Nephron progenitor cell (in vitro differentiated cells): Measurements from ENCODE around the gene PLCH2.

ENCODE experiments used
- DNase-seq: peaks from one replicate; pipeline ENCODE4 v3.0.0; 2021
- H3K27ac Mint-ChIP-seq: 2 replicates; pipeline ENCODE4 v1.8.0; 2021; ENCODE audit warnings: mild to moderate bottlenecking, moderate library complexity, mixed read lengths
- H3K27me3 Mint-ChIP-seq: 2 replicates; pipeline ENCODE4 v1.8.0; 2021; ENCODE audit warnings: mild to moderate bottlenecking, low read depth, mixed read lengths; ENCODE audit not compliant: poor library complexity
- H3K36me3 Mint-ChIP-seq: 2 replicates; pipeline ENCODE4 v1.8.0; 2021; ENCODE audit warnings: low read depth, mixed read lengths
- H3K4me1 Mint-ChIP-seq: 2 replicates; pipeline ENCODE4 v1.8.0; 2021; ENCODE audit warnings: mixed read lengths
- H3K4me3 Mint-ChIP-seq: 2 replicates; pipeline ENCODE4 v1.8.0; 2021; ENCODE audit warnings: mild to moderate bottlenecking, moderate library complexity, mixed read lengths
- H3K9me3 Mint-ChIP-seq: 2 replicates; pipeline ENCODE4 v1.8.0; 2021; ENCODE audit warnings: mild to moderate bottlenecking, moderate library complexity, mixed read lengths
- TF ChIP-seq, protein P1 (sequence below): fragments of 200-600 bp; sonication (generic); IDR thresholded peaks from 2 replicates; pipeline ENCODE4 v1.5.0; 2021; ENCODE audit warnings: antibody characterized with exemption

Gene PLCH2

DNA sequence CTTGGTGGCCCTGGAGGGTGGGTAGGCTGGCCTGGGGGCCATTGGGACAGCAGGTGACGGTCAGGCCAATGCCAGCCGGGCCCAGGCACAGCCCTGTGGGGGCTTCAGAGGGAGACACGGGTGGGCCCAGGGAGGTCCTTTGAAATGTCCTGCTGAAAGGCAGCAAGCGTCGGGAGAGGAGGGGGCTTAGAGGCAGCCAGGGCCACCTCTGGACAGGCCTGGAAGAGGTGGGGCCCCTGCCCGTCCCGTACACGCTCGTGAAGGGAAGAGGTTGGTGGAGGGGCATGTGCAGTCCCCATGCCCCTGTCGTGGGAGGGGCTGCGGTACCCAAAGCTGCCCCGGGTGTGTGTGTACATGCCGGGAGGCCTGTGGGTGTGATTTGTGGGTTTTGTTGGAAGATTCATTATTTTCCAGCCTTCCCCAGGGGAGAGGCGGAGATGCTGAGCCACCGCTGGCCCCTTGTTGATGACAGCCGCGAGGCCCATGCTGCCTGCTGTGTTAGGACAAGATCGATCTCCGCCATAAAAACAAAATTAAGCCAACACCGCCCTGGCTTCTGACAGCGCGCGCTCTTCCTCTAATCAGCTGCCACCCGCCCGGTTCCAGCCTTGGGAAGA lies 3.4 kb upstream of the PLCH2 start:
- Mint-ChIP-seq H3K9me3 (no peaks in the 10 kb centered on the region), H3K27me3 (peaks cover 25% of the 10 kb centered on the region), H3K36me3 (no peaks in the 10 kb centered on the region), H3K4me1 (peaks cover 18% of the 10 kb centered on the region), H3K27ac (peak overlapping the region; percentile 25), H3K4me3 (no peak overlapping the region)
- DNase-seq = no peak
- TF ChIP-seq, protein P1, sequence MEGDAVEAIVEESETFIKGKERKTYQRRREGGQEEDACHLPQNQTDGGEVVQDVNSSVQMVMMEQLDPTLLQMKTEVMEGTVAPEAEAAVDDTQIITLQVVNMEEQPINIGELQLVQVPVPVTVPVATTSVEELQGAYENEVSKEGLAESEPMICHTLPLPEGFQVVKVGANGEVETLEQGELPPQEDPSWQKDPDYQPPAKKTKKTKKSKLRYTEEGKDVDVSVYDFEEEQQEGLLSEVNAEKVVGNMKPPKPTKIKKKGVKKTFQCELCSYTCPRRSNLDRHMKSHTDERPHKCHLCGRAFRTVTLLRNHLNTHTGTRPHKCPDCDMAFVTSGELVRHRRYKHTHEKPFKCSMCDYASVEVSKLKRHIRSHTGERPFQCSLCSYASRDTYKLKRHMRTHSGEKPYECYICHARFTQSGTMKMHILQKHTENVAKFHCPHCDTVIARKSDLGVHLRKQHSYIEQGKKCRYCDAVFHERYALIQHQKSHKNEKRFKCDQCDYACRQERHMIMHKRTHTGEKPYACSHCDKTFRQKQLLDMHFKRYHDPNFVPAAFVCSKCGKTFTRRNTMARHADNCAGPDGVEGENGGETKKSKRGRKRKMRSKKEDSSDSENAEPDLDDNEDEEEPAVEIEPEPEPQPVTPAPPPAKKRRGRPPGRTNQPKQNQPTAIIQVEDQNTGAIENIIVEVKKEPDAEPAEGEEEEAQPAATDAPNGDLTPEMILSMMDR = no peak

DNA sequence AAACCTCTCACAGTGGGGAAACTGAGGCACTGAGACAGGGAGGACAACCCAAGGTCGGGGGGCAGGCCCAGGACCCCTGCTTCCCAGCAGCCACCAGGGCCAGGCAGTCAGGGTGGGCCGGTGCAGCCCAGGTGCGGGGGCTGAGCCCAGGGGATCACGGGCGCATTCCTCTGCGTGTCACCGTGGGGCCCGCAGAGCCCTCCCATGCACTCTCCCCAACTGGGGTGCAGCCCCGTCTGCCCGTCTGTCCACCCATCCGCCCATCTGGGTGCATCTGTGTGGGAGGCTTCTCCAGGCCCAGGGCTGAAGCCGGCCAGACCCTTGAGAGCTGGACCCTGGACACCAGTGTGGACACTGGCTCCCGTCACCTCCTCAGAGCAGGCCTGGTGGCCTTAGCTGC lies 2.9 kb upstream of the PLCH2 start:
- Mint-ChIP-seq H3K4me1 (peaks cover 18% of the 10 kb centered on the region), H3K27me3 (peaks cover 25% of the 10 kb centered on the region), H3K36me3 (no peaks in the 10 kb centered on the region), H3K4me3 (no peak overlapping the region), H3K9me3 (no peaks in the 10 kb centered on the region), H3K27ac (no peak overlapping the region)
- TF ChIP-seq, protein P1 = no peak
- DNase-seq = no peak

DNA sequence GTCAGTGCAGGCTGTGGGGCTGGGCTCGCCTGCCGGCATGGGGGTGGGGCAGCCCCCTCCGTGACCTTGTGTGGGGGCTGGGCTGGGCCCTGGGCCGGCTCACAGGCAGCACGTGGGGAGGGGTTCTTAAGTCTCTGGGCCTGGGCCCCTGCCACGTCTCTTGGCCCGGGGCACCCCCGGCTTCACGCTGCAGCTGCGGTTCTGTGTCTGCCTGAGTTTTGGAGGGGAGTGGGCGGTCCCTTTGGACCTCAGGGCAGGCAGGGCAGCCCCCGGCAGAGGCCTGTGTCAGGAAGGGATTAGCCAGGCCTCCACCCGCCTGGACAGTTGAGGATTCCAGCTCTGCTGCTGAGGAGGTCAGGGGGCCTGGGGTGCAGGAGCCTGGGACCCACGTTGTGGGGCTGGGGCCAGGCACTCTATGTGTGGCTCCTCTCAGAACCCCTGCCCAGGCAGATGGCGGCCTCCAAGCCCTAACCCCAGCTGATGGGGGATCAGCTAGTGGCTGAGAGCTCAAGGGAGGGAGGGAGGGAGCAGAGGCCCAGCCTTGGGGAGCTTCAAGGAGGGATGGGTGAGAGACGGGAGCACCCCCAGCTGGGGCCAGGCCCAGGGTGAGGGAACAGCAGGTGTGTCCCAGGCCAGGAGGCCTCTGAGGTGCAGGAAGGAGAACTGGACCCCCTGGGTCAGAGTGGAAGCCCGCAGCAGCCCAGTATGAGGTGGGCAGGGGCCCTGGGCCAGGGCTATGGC lies 1.8 kb upstream of the PLCH2 start:
- no peak for DNase-seq
- Mint-ChIP-seq H3K27me3 (peaks cover 16% of the 10 kb centered on the region), H3K4me1 (peaks cover 18% of the 10 kb centered on the region), H3K27ac (no peak overlapping the region), H3K4me3 (no peak overlapping the region), H3K36me3 (no peaks in the 10 kb centered on the region), H3K9me3 (no peaks in the 10 kb centered on the region)
- TF ChIP-seq, protein P1 = no peak

DNA sequence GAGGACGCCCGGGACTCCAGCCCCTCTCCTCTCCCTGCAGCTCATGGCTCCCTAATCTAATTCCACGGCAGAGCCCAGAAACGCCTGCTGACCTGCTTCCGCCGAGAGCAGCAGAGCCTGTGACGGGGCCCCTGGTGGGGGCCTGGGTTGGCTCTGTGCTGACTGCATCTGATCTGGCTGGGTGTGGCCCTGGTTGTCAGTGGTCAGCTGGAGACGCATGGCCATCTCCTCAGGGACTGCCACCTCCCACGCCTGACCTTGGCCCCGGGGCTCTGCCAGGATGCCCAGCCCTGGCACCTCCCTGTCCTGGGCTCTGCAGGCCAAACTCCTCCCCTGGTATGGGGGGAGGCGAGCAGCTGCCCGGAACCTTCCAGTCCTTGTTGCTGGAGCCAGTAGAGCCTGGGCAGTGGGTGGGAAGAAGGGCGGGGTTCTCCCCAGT lies 1.1 kb upstream of the PLCH2 start:
- Mint-ChIP-seq H3K27ac (peak overlapping the region; percentile 78), H3K4me1 (peaks cover 18% of the 10 kb centered on the region), H3K36me3 (no peaks in the 10 kb centered on the region), H3K9me3 (no peaks in the 10 kb centered on the region), H3K27me3 (peaks cover 15% of the 10 kb centered on the region), H3K4me3 (no peak overlapping the region)
- DNase-seq = no peak
- TF ChIP-seq, protein P1 = no peak

DNA sequence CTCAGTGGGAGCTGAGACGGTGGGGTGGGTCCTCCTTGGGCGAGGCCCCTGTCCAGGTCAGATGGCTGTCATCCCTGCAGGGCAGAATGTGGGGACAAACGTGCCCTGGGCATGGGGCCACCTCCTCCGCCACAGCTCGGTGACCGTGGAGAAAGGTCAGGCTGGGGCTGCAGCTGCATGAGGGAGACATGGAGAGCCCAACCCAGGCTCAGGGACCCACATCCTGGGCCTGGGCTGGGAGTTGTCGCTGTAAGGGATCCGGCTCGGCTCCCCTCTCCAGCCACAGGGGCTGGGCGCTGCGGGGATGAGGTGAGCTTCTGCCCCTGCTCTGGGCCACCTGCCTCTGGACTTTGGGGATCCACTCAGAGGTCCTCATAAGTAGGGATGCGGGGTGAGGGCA lies 518 bp upstream of the PLCH2 start:
- Mint-ChIP-seq H3K27me3 (peaks cover 10% of the 10 kb centered on the region), H3K9me3 (no peaks in the 10 kb centered on the region), H3K27ac (no peak overlapping the region), H3K4me1 (peaks cover 18% of the 10 kb centered on the region), H3K4me3 (no peak overlapping the region), H3K36me3 (no peaks in the 10 kb centered on the region)
- DNase-seq = no peak
- TF ChIP-seq, protein P1 = no peak

DNA sequence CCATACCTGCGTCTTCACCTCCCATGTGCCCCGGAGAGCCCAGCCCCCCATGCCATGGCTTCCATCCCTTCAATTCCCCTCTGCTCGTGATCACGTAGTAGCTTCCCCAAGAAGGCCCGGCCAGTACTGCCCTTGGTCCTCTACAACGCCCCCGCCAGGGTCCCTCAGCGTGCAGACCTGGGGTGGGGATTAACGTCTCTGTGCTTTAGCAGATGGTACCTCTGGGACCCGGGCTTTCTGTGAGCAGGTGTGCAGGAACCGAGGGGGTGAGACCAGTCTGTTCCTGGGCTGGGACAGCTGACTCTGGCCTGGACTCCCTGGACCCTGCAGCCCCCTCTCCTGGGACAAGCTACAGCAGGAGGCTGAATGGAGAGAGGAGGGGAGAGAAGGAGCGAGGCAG lies 1.2 kb downstream of the PLCH2 start:
- no peaks in the 10 kb centered on the region for H3K36me3 Mint-ChIP-seq
- TF ChIP-seq, protein P1 = no peak
- H3K27ac Mint-ChIP-seq = no peak overlapping the region
- H3K27me3 Mint-ChIP-seq = peaks cover 5% of the 10 kb centered on the region
- no peak overlapping the region for H3K4me3 Mint-ChIP-seq
- no peaks in the 10 kb centered on the region for H3K9me3 Mint-ChIP-seq
- no peak for DNase-seq
- H3K4me1 Mint-ChIP-seq = peaks cover 18% of the 10 kb centered on the region
